ENCODE data around the gene MERTK. TPM values are rescaled to one million over a fixed set of nuclear protein-coding genes. Genes with fewer than 3 reads are reported as not detected.
"Not testable (repeated sequence)": the region's sequence is repeated elsewhere in the genome, so short reads cannot be mapped to it uniquely, and the experiment has no call there.

Gene MERTK
- total and polyA plus RNA-seq, 8 donors = 2.8 to 13.9 (median 5.4) TPM

- Histone ChIP-seq H3K27me3 (no peaks in the 10 kb centered on the region), H3K4me3 (no peak overlapping the region), H3K27ac (no peak overlapping the region), H3K36me3 (no peaks in the 10 kb centered on the region), H3K4me1 (peaks cover 4 to 10% (median 7%) of the 10 kb centered on the region in 3 donors), H3K9me3 (no peaks in the 10 kb centered on the region)
- WGBS, 2 donors = 93 to 95% methylated on average over 5 of the region's 5 CpGs
- ATAC-seq (no peak), DNase-seq (no peak), FAIRE-seq (no peak)
- intact Hi-C loops (cut with DNase I) = no loop called here
- TF ChIP-seq CTCF (IDR thresholded peaks at IDR 0.05) = no peak
Observed at GRCh38 chr2:111903930-111904439, 5.6 kb downstream of the MERTK start.

- Histone ChIP-seq H3K9me3 (no peaks in the 10 kb centered on the region), H3K27me3 (no peaks in the 10 kb centered on the region), H3K36me3 (no peaks in the 10 kb centered on the region), H3K27ac (no peak overlapping the region), H3K4me3 (no peak overlapping the region), H3K4me1 (peaks cover 4 to 11% (median 10%) of the 10 kb centered on the region in 3 donors)
- no peak for TF ChIP-seq CTCF (IDR thresholded peaks at IDR 0.05)
- peak in 1 of 6 donors; percentile 20 for DNase-seq
- ATAC-seq = peak in 1 of 4 donors; percentile 52
- WGBS, 2 donors = 81 to 95% methylated on average over 10 of the region's 10 CpGs
- intact Hi-C loops (cut with DNase I) = no loop called here
- no peak for FAIRE-seq
Observed at GRCh38 chr2:111904726-111905474, 6.5 kb downstream of the MERTK start.

- H3K27me3 ChIP-seq; H3K27ac ChIP-seq; H3K36me3 ChIP-seq; H3K9me3 ChIP-seq; intact Hi-C loops (cut with DNase I); FAIRE-seq; DNase-seq; H3K4me3 ChIP-seq; ATAC-seq: not testable (repeated sequence)
- 93 to 95% methylated on average over 9 of the region's 9 CpGs for WGBS, 2 donors
- peaks cover 4 to 13% (median 11%) of the 10 kb centered on the region in 3 donors for H3K4me1 ChIP-seq
Observed at GRCh38 chr2:111905475-111905869, 7.1 kb downstream of the MERTK start.

- Histone ChIP-seq H3K4me1 (peaks cover 6 to 20% (median 14%) of the 10 kb centered on the region in 3 donors), H3K27me3 (no peaks in the 10 kb centered on the region), H3K36me3 (no peaks in the 10 kb centered on the region), H3K4me3 (no peak overlapping the region), H3K27ac (peak overlapping the region in 1 of 4 donors; percentile 0), H3K9me3 (no peaks in the 10 kb centered on the region)
- WGBS, 2 donors = 24 to 49% methylated on average over 4 of the region's 4 CpGs
- intact Hi-C loops (cut with DNase I) = no loop called here
- DNase-seq (no peak), ATAC-seq (peak in 3 of 4 donors; percentile 13 to 46 (median 34)), FAIRE-seq (no peak)
- TF ChIP-seq CTCF (IDR thresholded peaks at IDR 0.05) = no peak
Observed at GRCh38 chr2:111905990-111906735, 7.8 kb downstream of the MERTK start.

- no peak overlapping the region for H3K4me3 ChIP-seq
- no peaks in the 10 kb centered on the region for H3K9me3 ChIP-seq
- no peaks in the 10 kb centered on the region for H3K27me3 ChIP-seq
- FAIRE-seq = no peak
- no peak for DNase-seq
- intact Hi-C loops (cut with DNase I) = no loop called here
- H3K36me3 ChIP-seq = no peaks in the 10 kb centered on the region
- no peak overlapping the region for H3K27ac ChIP-seq
- no peak for TF ChIP-seq CTCF (IDR thresholded peaks at IDR 0.05)
- H3K4me1 ChIP-seq = peaks cover 9 to 21% (median 16%) of the 10 kb centered on the region in 3 donors
- WGBS, 2 donors = 32 to 38% methylated on average over 1 of the region's 1 CpG
- no peak for ATAC-seq
Observed at GRCh38 chr2:111908578-111908977, 10.2 kb downstream of the MERTK start.

Measured in pancreas (tissue), 10 donors.